Activated CD4-positive, alpha-beta memory T cell treated with anti-CD3 and anti-CD28 coated beads, Interleukin-2, amount 10 ng/mL, durations not matched to agents 7 days and 5 days (primary cell): ENCODE measurements around the gene SHISA8. TPM values are rescaled to one million over a fixed set of nuclear protein-coding genes. Genes with fewer than 3 reads are reported as not detected.

ENCODE experiments used
- CTCF ChIA-PET: fragments of 350-600 bp; sonication (Branson Sonifier 250); formaldehyde crosslinking; loops from one replicate; lab custom pipeline; 2021; ENCODE audit warnings: antibody characterized with exemption, inconsistent platforms; lab: Charles Lee
- POLR2A ChIA-PET: fragments of 350-600 bp; sonication (Branson Sonifier 250); formaldehyde crosslinking; loops from one replicate; lab custom pipeline; 2021; ENCODE audit warnings: antibody characterized with exemption; lab: Charles Lee
- DNase-seq: peaks from one replicate; pipeline ENCODE4 v3.0.0-alpha.2; 2020
- H3K27ac Mint-ChIP-seq: one replicate; pipeline ENCODE4 v1.8.0; 2021; ENCODE audit warnings: mild to moderate bottlenecking, mixed read lengths
- H3K27me3 Mint-ChIP-seq: one replicate; pipeline ENCODE4 v1.8.0; 2021; ENCODE audit warnings: mixed read lengths
- H3K36me3 Mint-ChIP-seq: one replicate; pipeline ENCODE4 v1.8.0; 2021; ENCODE audit warnings: low read depth, mixed read lengths
- H3K4me1 Mint-ChIP-seq: one replicate; pipeline ENCODE4 v1.8.0; 2021; ENCODE audit warnings: mixed read lengths
- H3K4me3 Mint-ChIP-seq: one replicate; pipeline ENCODE4 v1.8.0; 2021; ENCODE audit warnings: mild to moderate bottlenecking, mixed read lengths
- H3K9me3 Mint-ChIP-seq: one replicate; pipeline ENCODE4 v1.8.0; 2021; ENCODE audit warnings: mixed read lengths
- total RNA-seq, 2 experiments: library from RNA; stranded (reverse); gene quantifications; one replicate each; pipeline ENCODE4 v1.2.3, GENCODE V29; 2021

Gene SHISA8
- total RNA-seq, 2 experiments from 2014 or later: not detected

- Mint-ChIP-seq H3K9me3 (no peaks in the 10 kb centered on the region), H3K36me3 (peaks cover 52% of the 10 kb centered on the region), H3K4me3 (no peak overlapping the region), H3K27ac (no peak overlapping the region), H3K4me1 (peaks cover 7% of the 10 kb centered on the region), H3K27me3 (no peaks in the 10 kb centered on the region)
- ChIA-PET POLR2A (interaction anchor here (0.7 kb wide), 1 partner anchor 39 kb away, joined by 3 read pairs; no protein-coding TSS in a partner anchor), CTCF (no interaction called here)
- DNase-seq: no peak
Observed at GRCh38 chr22:41900652-41901312, 14.1 kb downstream of the SHISA8 start.

- CTCF ChIA-PET: no interaction called here
- Mint-ChIP-seq H3K4me3 (no peak overlapping the region), H3K4me1 (peaks cover 7% of the 10 kb centered on the region), H3K27me3 (no peaks in the 10 kb centered on the region), H3K9me3 (no peaks in the 10 kb centered on the region), H3K36me3 (peaks cover 49% of the 10 kb centered on the region), H3K27ac (no peak overlapping the region)
- POLR2A ChIA-PET: interaction anchor here (1.0 kb wide), 1 partner anchor 8 kb away, joined by 5 read pairs; no protein-coding TSS in a partner anchor
- DNase-seq: no peak
Observed at GRCh38 chr22:41899992-41900651, 14.8 kb downstream of the SHISA8 start.

DNA sequence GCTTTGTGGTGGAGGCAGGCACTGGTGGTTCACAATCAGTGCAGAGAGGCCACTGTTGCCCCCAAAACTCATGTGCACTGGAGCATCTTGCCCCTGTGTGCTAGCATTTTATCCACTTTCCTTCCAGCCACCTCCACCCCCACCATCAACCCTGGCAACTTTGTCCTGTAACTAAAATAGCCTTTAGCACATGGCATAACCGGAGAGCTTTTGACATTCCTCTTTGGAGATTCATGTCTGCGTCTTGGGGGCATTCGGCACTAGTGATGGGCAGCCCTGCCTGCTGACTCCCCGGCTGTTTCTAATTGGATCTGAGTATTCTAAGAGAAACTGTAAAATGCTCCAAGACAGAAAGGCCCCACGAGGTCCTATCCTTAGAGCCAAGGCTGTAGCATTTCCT is 15.8 kb downstream of the SHISA8 start:
- no peak overlapping the region for H3K4me3 Mint-ChIP-seq
- ChIA-PET CTCF (no interaction called here), POLR2A (interaction anchor here (1.0 kb wide), 1 partner anchor 9 kb away, joined by 5 read pairs; no protein-coding TSS in a partner anchor)
- no peak overlapping the region for H3K27ac Mint-ChIP-seq
- H3K4me1 Mint-ChIP-seq: peaks cover 7% of the 10 kb centered on the region
- H3K9me3 Mint-ChIP-seq: no peaks in the 10 kb centered on the region
- no peaks in the 10 kb centered on the region for H3K27me3 Mint-ChIP-seq
- no peak for DNase-seq
- H3K36me3 Mint-ChIP-seq: peaks cover 50% of the 10 kb centered on the region

GRCh38 chr22:41898645-41899044 is 16.2 kb downstream of the SHISA8 start:
- no peaks in the 10 kb centered on the region for H3K27me3 Mint-ChIP-seq
- H3K9me3 Mint-ChIP-seq: no peaks in the 10 kb centered on the region
- peaks cover 7% of the 10 kb centered on the region for H3K4me1 Mint-ChIP-seq
- ChIA-PET CTCF (no interaction called here), POLR2A (no interaction called here)
- peaks cover 47% of the 10 kb centered on the region for H3K36me3 Mint-ChIP-seq
- no peak overlapping the region for H3K4me3 Mint-ChIP-seq
- H3K27ac Mint-ChIP-seq: no peak overlapping the region
- DNase-seq: no peak

DNA sequence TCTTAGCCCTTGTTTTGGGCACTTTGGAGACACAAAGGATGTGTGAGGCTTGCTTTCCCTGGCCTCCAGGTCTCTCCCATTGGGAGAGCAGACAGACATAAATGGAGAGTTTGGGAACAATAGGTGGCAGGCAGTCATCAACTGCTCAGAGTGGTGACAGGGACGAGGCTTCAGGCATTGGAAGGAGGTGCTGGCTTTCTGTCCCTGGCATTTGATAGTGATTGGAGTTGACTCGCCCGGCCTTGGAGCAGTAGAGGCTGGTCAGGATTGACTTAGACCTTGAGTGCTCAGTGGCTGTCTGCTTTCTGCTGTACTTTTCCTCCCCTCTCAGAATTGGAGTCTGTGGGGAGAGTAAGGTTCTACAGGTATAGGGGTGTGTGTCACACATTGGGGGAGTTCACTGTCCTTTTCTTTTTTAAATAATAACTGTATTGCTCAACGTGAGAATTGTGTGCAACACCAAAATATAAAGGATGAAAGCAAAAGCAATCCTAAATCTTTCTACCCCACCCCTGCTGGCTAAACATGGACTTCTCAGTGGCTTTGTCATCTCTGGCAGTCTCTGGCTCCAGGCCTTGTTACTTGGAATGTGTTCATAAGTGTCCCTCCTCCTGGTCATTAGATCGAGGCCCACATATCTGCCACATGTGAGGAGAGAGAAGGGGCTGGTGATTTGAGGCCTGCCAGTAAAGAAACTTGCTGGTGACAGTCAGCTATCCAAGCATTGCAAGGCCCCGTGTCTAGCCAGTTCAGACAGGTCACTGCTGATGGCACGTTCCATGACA is 21.1 kb downstream of the SHISA8 start:
- no peak overlapping the region for H3K4me3 Mint-ChIP-seq
- no peak overlapping the region for H3K27ac Mint-ChIP-seq
- DNase-seq: no peak
- peaks cover 51% of the 10 kb centered on the region for H3K36me3 Mint-ChIP-seq
- no peaks in the 10 kb centered on the region for H3K27me3 Mint-ChIP-seq
- CTCF ChIA-PET: interaction anchor here (1.2 kb wide), 1 partner anchor 32 kb away, joined by 3 read pairs; no protein-coding TSS in a partner anchor
- POLR2A ChIA-PET: interaction anchor here (1.1 to 1.2 kb wide), 2 partner anchors 14 to 93 kb away, joined by 3 read pairs; no protein-coding TSS in a partner anchor
- H3K4me1 Mint-ChIP-seq: peaks cover 7% of the 10 kb centered on the region
- no peaks in the 10 kb centered on the region for H3K9me3 Mint-ChIP-seq

DNA sequence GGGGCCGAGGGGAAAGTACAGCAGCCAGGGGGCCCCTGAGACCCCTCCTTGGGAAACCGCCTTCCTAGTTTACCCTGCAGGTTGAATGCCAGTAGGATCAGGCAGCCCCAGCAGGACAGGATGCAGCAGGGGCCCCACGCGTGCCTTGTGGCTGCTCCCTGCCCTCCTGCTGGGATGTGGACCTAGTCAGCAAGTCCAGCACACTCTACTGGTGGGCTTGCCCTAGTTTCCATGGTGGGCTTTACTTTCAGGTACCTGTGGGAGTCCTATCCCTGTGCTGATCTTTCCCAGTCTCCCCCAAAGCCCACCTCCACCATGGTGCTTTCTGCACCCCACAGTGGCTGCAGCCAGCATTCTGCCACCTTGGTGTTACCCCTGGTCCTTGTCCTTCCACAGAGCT is 22.2 kb downstream of the SHISA8 start:
- Mint-ChIP-seq H3K27me3 (no peaks in the 10 kb centered on the region), H3K4me1 (peaks cover 7% of the 10 kb centered on the region), H3K9me3 (no peaks in the 10 kb centered on the region), H3K27ac (no peak overlapping the region), H3K4me3 (no peak overlapping the region), H3K36me3 (peaks cover 54% of the 10 kb centered on the region)
- POLR2A ChIA-PET: no interaction called here
- CTCF ChIA-PET: no interaction called here
- DNase-seq: no peak

- Mint-ChIP-seq H3K9me3 (no peaks in the 10 kb centered on the region), H3K4me3 (no peak overlapping the region), H3K4me1 (no peaks in the 10 kb centered on the region), H3K27ac (no peak overlapping the region), H3K27me3 (no peaks in the 10 kb centered on the region), H3K36me3 (peaks cover 56% of the 10 kb centered on the region)
- CTCF ChIA-PET: no interaction called here
- POLR2A ChIA-PET: no interaction called here
- no peak for DNase-seq
Observed at GRCh38 chr22:41891407-41891806, 23.5 kb downstream of the SHISA8 start.

DNA sequence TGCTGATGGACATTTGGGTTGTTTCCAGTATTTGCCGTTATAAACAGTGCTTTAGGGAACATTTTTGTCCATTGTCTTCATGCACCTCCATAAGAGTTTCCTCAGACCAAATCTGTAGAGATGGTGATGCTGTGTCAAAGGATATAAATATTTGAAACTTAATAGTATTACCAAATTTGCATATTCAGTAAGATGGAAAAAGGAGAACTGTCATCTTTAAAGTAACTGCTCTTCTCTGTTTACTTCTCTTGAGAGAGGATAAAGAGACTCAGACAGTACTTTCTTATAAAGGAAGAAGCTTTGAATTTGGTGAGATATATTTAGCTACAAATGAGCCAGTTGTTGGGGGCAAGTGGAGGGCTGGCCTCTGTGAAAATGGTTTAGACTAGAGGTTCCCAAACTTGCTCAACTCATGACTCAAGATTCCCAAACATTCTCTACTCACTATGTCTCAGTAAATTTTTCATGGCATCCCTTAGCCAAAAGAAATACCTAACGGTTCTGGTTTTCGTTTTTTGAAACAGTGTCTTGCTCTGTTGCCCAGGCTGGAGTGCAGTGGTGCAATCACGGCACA is 26.2 kb downstream of the SHISA8 start:
- Mint-ChIP-seq H3K4me3 (no peak overlapping the region), H3K27me3 (no peaks in the 10 kb centered on the region), H3K9me3 (no peaks in the 10 kb centered on the region), H3K27ac (no peak overlapping the region), H3K36me3 (peaks cover 71% of the 10 kb centered on the region), H3K4me1 (no peaks in the 10 kb centered on the region)
- ChIA-PET CTCF (no interaction called here), POLR2A (interaction anchor here (0.7 kb wide), 1 partner anchor 228 kb away, joined by 3 read pairs; no protein-coding TSS in a partner anchor)
- no peak for DNase-seq

- Mint-ChIP-seq H3K27me3 (no peaks in the 10 kb centered on the region), H3K27ac (no peak overlapping the region), H3K4me1 (no peaks in the 10 kb centered on the region), H3K36me3 (peaks cover 79% of the 10 kb centered on the region), H3K9me3 (no peaks in the 10 kb centered on the region), H3K4me3 (no peak overlapping the region)
- ChIA-PET CTCF (no interaction called here), POLR2A (no interaction called here)
- DNase-seq: no peak
Observed at GRCh38 chr22:41885516-41885915, 29.4 kb downstream of the SHISA8 start.

DNA sequence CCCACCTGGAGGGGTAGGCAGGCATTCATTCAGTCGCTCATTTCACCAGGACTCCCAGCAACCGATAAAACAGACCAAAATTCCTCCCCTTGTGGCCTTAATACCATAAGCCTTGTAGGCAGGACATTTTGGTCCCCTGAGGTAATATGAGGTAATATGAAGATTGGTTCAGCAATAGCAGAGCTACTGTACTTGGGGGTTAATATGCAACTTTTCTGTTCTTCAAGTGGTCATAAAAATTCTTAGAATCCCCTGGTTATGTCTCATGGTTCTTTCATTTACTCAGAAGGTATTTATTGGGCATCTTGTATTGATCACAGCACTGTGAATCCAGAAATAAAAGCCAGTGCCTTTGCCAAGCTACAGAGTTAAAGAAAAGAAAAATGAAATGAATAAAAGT is 29.8 kb downstream of the SHISA8 start:
- H3K36me3 Mint-ChIP-seq: peaks cover 78% of the 10 kb centered on the region
- CTCF ChIA-PET: no interaction called here
- no peaks in the 10 kb centered on the region for H3K9me3 Mint-ChIP-seq
- H3K4me3 Mint-ChIP-seq: no peak overlapping the region
- POLR2A ChIA-PET: interaction anchor here (1.5 kb wide), 1 partner anchor 10 kb away, joined by 3 read pairs; no protein-coding TSS in a partner anchor
- DNase-seq: no peak
- no peaks in the 10 kb centered on the region for H3K27me3 Mint-ChIP-seq
- H3K4me1 Mint-ChIP-seq: no peaks in the 10 kb centered on the region
- H3K27ac Mint-ChIP-seq: no peak overlapping the region

DNA sequence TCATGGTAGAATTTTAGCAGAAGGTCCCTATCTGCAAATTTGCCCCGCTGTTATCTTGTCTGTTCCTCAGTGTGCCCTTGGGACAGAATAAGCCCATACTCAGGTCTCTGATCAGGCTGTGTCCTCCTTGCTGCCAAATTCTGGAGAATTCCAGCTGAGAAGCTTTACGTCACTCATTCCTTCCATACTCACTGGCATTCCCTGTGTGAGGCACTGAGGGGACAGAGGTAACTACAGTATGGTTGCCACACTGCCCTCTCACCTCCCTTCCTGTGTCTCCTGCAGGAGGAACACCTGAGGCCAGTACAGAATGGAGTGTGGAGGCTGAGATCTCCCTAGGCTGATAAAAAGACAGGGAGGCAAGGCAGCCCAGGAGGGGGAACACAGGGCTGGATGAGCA is 31.5 kb downstream of the SHISA8 start:
- no peaks in the 10 kb centered on the region for H3K27me3 Mint-ChIP-seq
- no peaks in the 10 kb centered on the region for H3K4me1 Mint-ChIP-seq
- DNase-seq: no peak
- ChIA-PET POLR2A (interaction anchor here (0.6 to 1.2 kb wide), 2 partner anchors 57 to 85 kb away, joined by 3 read pairs; no protein-coding TSS in a partner anchor), CTCF (no interaction called here)
- H3K36me3 Mint-ChIP-seq: peaks cover 90% of the 10 kb centered on the region
- no peak overlapping the region for H3K4me3 Mint-ChIP-seq
- no peak overlapping the region for H3K27ac Mint-ChIP-seq
- no peaks in the 10 kb centered on the region for H3K9me3 Mint-ChIP-seq

DNA sequence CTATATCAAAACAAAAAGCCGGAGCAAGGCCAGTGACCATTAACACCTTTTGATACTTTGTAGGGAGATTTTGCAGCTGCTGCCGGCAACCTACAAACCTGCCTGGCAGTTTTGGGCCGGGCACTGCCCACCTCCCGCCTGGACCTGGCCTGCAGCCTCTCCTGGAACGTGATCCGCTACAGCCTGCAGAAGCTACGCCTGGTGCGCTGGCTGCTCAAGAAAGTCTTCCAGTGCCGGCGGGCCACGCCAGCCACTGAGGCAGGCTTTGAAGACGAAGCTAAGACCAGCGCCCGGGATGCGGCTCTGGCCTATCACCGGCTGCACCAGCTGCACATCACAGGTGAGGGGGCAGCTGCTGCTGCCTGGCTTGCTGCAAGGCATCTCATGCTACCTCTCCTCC is 34.2 kb downstream of the SHISA8 start:
- Mint-ChIP-seq H3K36me3 (peaks cover 87% of the 10 kb centered on the region), H3K4me3 (no peak overlapping the region), H3K4me1 (no peaks in the 10 kb centered on the region), H3K27ac (no peak overlapping the region), H3K27me3 (no peaks in the 10 kb centered on the region), H3K9me3 (no peaks in the 10 kb centered on the region)
- no peak for DNase-seq
- ChIA-PET POLR2A (interaction anchor here (1.0 to 1.3 kb wide), 2 partner anchors 18 to 47 kb away, joined by 3 read pairs; partner anchors contain the start of gene SREBF2), CTCF (no interaction called here)
